Esophagus squamous epithelium (tissue), 4 donors: ENCODE data around the gene SPNS2.

Source experiments
- CTCF ChIP-seq, 6 experiments: fragments of 450-650 bp in 4 of 6; fragments of 200-600 bp in 2 of 6; sonication (generic) in 2 of 6; IDR thresholded peaks; one replicate each; pipeline ENCODE4 v1.5.1; 2016 to 2019; ENCODE audit warnings: antibody characterized with exemption in 6 of 6, mild to moderate bottlenecking in 4 of 6, moderate library complexity in 4 of 6
- POLR2A ChIP-seq, 4 donors: fragments of 450-650 bp; IDR thresholded peaks; one replicate each; pipeline ENCODE4 v1.6.1; 2017; ENCODE audit warnings: antibody characterized with exemption in 4 of 4, mild to moderate bottlenecking in 4 of 4, moderate library complexity in 3 of 4

- no peak for TF ChIP-seq CTCF (IDR thresholded peaks at IDR 0.05)
- no peak for TF ChIP-seq POLR2A (IDR thresholded peaks at IDR 0.05)
These were observed 5.7 kb upstream of the SPNS2 start for GRCh38 chr17:4492721-4493561.
